DOHH2 (cell line): ENCODE measurements around the gene CNTN4.

Source experiments
- H3F3A ChIP-seq: fragments of 200-600 bp; sonication (generic), shearing (Covaris generic); 2 replicates; pipeline ENCODE4 v1.6.0; 2016; ENCODE audit warnings: antibody characterized with exemption, mild to moderate bottlenecking; ENCODE audit not compliant: control insufficient read depth, insufficient read depth
- H3K27ac ChIP-seq: fragments of 200-600 bp; sonication (generic); 2 replicates; pipeline ENCODE4 v1.5.1; 2014; ENCODE audit warnings: low read depth, mild to moderate bottlenecking, low read length, moderate library complexity
- H3K27me3 ChIP-seq: fragments of 200-600 bp; sonication (generic); 2 replicates; pipeline ENCODE4 v1.6.1; 2014; ENCODE audit warnings: mild to moderate bottlenecking, low read length, mixed read lengths; ENCODE audit not compliant: control insufficient read depth
- H3K36me3 ChIP-seq: fragments of 200-600 bp; sonication (generic); 2 replicates; pipeline ENCODE4 v1.6.1; 2014; ENCODE audit warnings: mild to moderate bottlenecking, low read length, moderate library complexity, mixed read lengths; ENCODE audit not compliant: control insufficient read depth
- H3K4me1 ChIP-seq: fragments of 200-600 bp; sonication (generic); 2 replicates; pipeline ENCODE4 v1.6.1; 2014; ENCODE audit warnings: mild to moderate bottlenecking, low read length, mixed read lengths; ENCODE audit not compliant: control insufficient read depth
- H3K4me2 ChIP-seq: fragments of 200-600 bp; sonication (generic); 2 replicates; pipeline ENCODE4 v1.6.0; 2014; ENCODE audit warnings: mild to moderate bottlenecking, low read length, moderate library complexity
- H3K4me3 ChIP-seq: fragments of 200-600 bp; sonication (generic); 2 replicates; pipeline ENCODE4 v1.5.1; 2014; ENCODE audit warnings: mild to moderate bottlenecking, low read length, mixed read lengths
- H3K79me2 ChIP-seq: fragments of 200-600 bp; sonication (generic); 2 replicates; pipeline ENCODE4 v1.6.1; 2014; ENCODE audit warnings: mild to moderate bottlenecking, low read length, mixed read lengths; ENCODE audit not compliant: control insufficient read depth
- H3K9me2 ChIP-seq: fragments of 200-600 bp; sonication (generic); replicated peaks from 2 replicates; pipeline ENCODE4 v1.6.1; 2014; ENCODE audit warnings: mild to moderate bottlenecking, low read length, mixed read lengths; ENCODE audit not compliant: control insufficient read depth
- H3K9me3 ChIP-seq: fragments of 200-600 bp; sonication (generic); 2 replicates; pipeline ENCODE4 v1.6.1; 2014; ENCODE audit warnings: antibody characterized with exemption, low read length, mixed read lengths; ENCODE audit not compliant: control insufficient read depth, insufficient read depth
- H4K20me1 ChIP-seq: fragments of 200-600 bp; sonication (generic); 2 replicates; pipeline ENCODE4 v1.6.0; 2014; ENCODE audit warnings: low read depth, mild to moderate bottlenecking, antibody characterized with exemption, low read length, moderate library complexity; ENCODE audit not compliant: control insufficient read depth, insufficient read depth
- CTCF ChIP-seq: fragments of 200-600 bp; sonication (generic); IDR thresholded peaks from one replicate; pipeline ENCODE4 v1.5.1; 2014; ENCODE audit warnings: antibody characterized with exemption, mild to moderate bottlenecking, low read depth, low read length; ENCODE audit not compliant: poor library complexity, severe bottlenecking
- EZH2phosphoT487 ChIP-seq: fragments of 200-600 bp; sonication (generic); IDR thresholded peaks from 2 replicates; pipeline ENCODE4 v1.6.1; 2017; ENCODE audit warnings: borderline replicate concordance, mild to moderate bottlenecking, antibody characterized with exemption, low read length, moderate library complexity, mixed read lengths

CNTN4 gene

GRCh38 chr3:2468816-2469215 is 370.1 kb downstream of the CNTN4 start:
- Histone ChIP-seq H3K4me1 (no peaks in the 10 kb centered on the region), H3K4me3 (no peak overlapping the region), H3F3A (no peaks in the 10 kb centered on the region), H3K79me2 (no peaks in the 10 kb centered on the region), H4K20me1 (no peaks in the 10 kb centered on the region), H3K9me3 (no peaks in the 10 kb centered on the region), H3K27ac (no peak overlapping the region), H3K36me3 (no peaks in the 10 kb centered on the region), H3K27me3 (no peaks in the 10 kb centered on the region), H3K9me2 (no peaks in the 10 kb centered on the region), H3K4me2 (no peak overlapping the region)
- no peak for TF ChIP-seq CTCF
- no peak for TF ChIP-seq EZH2phosphoT487

GRCh38 chr3:2476996-2477395 is 378.3 kb downstream of the CNTN4 start:
- Histone ChIP-seq H3K4me1 (no peaks in the 10 kb centered on the region), H3K9me3 (no peaks in the 10 kb centered on the region), H3F3A (no peaks in the 10 kb centered on the region), H3K4me3 (no peak overlapping the region), H4K20me1 (no peaks in the 10 kb centered on the region), H3K9me2 (no peaks in the 10 kb centered on the region), H3K4me2 (no peak overlapping the region), H3K36me3 (no peaks in the 10 kb centered on the region), H3K27ac (no peak overlapping the region), H3K79me2 (no peaks in the 10 kb centered on the region), H3K27me3 (no peaks in the 10 kb centered on the region)
- TF ChIP-seq EZH2phosphoT487 (no peak), CTCF (no peak)

- Histone ChIP-seq H3K27me3 (no peaks in the 10 kb centered on the region), H3K9me3 (no peaks in the 10 kb centered on the region), H3K4me3 (no peak overlapping the region), H4K20me1 (no peaks in the 10 kb centered on the region), H3K4me1 (no peaks in the 10 kb centered on the region), H3F3A (no peaks in the 10 kb centered on the region), H3K36me3 (no peaks in the 10 kb centered on the region), H3K9me2 (no peaks in the 10 kb centered on the region), H3K4me2 (no peak overlapping the region), H3K79me2 (no peaks in the 10 kb centered on the region), H3K27ac (no peak overlapping the region)
- no peak for TF ChIP-seq CTCF
- no peak for TF ChIP-seq EZH2phosphoT487
These were observed 379.0 kb downstream of the CNTN4 start for GRCh38 chr3:2477620-2478019.
